ENCODE results near the gene TRAF3IP1. TPM values are rescaled to one million over a fixed set of nuclear protein-coding genes. Genes with fewer than 3 reads are reported as not detected.
"Not testable (repeated sequence)": the region's sequence is repeated elsewhere in the genome, so short reads cannot be mapped to it uniquely, and the experiment has no call there.

TRAF3IP1 gene
- total RNA-seq, 1 experiment from 2014 or later = 16.0 TPM

DNA sequence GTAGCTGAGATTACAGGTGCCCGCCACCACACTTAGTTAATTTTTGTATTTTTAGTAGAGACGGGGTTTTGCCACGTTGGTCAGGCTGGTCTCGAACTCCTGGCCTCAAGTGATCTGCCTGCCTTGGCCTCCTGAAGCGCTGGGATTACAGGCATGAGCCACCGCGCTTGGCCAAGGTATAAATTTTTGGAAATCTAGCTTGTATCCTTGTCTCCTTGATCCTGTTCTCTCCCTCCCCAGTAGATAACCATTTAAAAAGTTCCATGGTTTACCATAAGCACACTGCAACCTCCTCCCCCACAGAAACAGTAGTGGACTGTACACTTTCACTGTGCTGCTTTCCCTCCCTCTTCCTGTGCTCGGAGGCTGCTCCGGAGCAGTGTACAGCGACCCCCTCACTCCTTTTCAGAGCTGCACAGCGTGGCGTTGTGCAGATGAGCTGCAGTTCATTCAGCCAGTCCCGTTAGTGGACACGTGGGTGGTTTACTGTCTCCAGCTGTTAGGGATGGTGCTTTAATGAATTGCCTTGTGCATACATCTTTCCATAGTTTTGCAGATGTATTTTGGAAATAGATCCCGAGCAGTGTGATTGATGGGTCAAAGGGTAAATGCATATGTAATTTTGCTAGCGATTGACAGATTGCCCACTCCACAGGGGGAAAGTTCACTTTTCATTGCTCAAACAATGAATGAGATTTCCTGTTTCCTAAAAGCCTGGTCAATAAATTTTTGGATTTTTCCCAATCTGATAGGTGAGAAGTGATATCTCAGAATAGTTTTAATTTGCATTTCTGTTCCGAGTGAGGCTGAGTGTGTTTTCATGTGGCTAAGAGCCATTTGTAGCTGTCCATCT lies 121.2 kb downstream of the TRAF3IP1 start:
- Histone ChIP-seq H3K4me3 (ENCODE audit: low read length) (no peak overlapping the region), H3K27ac (ENCODE audit: low read length) (no peak overlapping the region), H3K27me3 (ENCODE audit: low read length) (no peaks in the 10 kb centered on the region), H3K4me1 (ENCODE audit: low read length) (no peaks in the 10 kb centered on the region), H3K9me2 (replicated peaks; ENCODE audit: insufficient read depth, low read length) (no peaks in the 10 kb centered on the region), H4K20me1 (ENCODE audit: insufficient read depth, low read depth, low read length) (peaks cover 45% of the 10 kb centered on the region), H3K79me2 (ENCODE audit: low read length) (peaks cover 79% of the 10 kb centered on the region), H3K36me3 (ENCODE audit: insufficient read depth, low read length) (peaks cover 41% of the 10 kb centered on the region), H3K9me3 (ENCODE audit: low read length) (no peaks in the 10 kb centered on the region), H3K4me2 (ENCODE audit: low read depth, low read length, poor library complexity, severe bottlenecking) (no peak overlapping the region), H2AFZ (ENCODE audit: low read length) (no peak overlapping the region), H3K9ac (ENCODE audit: low read length) (no peak overlapping the region)
- no peak for DNase-seq

DNA sequence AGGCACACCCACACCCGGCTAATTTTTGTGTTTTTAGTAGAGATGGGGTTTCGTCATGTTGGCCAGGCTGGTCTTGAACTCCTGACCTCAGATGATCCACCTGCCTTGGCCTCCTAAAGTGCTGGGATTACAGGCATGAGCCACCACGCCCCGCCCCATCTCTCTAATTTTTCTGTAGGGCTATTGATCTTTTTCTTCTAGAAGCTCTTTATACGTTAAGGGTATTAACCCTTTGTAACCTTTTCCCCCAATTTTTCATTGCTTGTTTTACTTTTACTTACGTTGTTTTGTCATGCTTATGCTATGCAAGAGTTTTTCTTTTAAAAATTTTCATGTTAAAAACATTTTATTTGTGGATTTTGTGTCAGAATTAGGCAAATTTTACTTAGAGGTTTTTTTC lies 121.9 kb downstream of the TRAF3IP1 start:
- DNase-seq; H3K27ac ChIP-seq (ENCODE audit: low read length); H3K9ac ChIP-seq (ENCODE audit: low read length); H2AFZ ChIP-seq (ENCODE audit: low read length); H3K4me3 ChIP-seq (ENCODE audit: low read length); H3K4me1 ChIP-seq (ENCODE audit: low read length); H3K27me3 ChIP-seq (ENCODE audit: low read length); H3K9me3 ChIP-seq (ENCODE audit: low read length); H3K9me2 ChIP-seq (replicated peaks; ENCODE audit: insufficient read depth, low read length); H3K4me2 ChIP-seq (ENCODE audit: low read depth, low read length, poor library complexity, severe bottlenecking): not testable (repeated sequence)
- H3K79me2 ChIP-seq (ENCODE audit: low read length) = peaks cover 71% of the 10 kb centered on the region
- H3K36me3 ChIP-seq (ENCODE audit: insufficient read depth, low read length) = peaks cover 48% of the 10 kb centered on the region
- peaks cover 45% of the 10 kb centered on the region for H4K20me1 ChIP-seq (ENCODE audit: insufficient read depth, low read depth, low read length)

DNA sequence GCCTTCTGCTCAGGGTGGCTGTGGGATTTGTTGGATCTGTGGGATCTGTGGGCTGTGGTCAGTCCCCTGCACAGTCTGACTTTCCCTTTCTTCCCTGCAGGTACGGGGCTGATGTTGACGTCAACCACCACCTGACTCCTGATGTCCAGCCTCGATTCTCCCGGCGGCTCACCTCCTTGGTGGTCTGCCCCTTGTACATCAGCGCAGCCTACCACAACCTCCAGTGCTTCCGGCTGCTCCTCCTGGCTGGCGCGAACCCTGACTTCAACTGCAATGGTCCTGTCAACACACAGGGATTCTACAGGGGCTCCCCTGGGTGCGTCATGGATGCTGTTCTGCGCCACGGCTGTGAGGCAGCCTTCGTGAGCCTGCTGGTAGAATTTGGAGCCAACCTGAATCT lies 123.9 kb downstream of the TRAF3IP1 start:
- Histone ChIP-seq H4K20me1 (ENCODE audit: insufficient read depth, low read depth, low read length) (peaks cover 38% of the 10 kb centered on the region), H3K4me2 (ENCODE audit: low read depth, low read length, poor library complexity, severe bottlenecking) (no peak overlapping the region), H3K27ac (ENCODE audit: low read length) (no peak overlapping the region), H3K27me3 (ENCODE audit: low read length) (no peaks in the 10 kb centered on the region), H3K36me3 (ENCODE audit: insufficient read depth, low read length) (peaks cover 52% of the 10 kb centered on the region), H3K9me2 (replicated peaks; ENCODE audit: insufficient read depth, low read length) (no peaks in the 10 kb centered on the region), H3K4me1 (ENCODE audit: low read length) (no peaks in the 10 kb centered on the region), H2AFZ (ENCODE audit: low read length) (no peak overlapping the region), H3K9me3 (ENCODE audit: low read length) (no peaks in the 10 kb centered on the region), H3K79me2 (ENCODE audit: low read length) (peaks cover 53% of the 10 kb centered on the region), H3K9ac (ENCODE audit: low read length) (no peak overlapping the region), H3K4me3 (ENCODE audit: low read length) (no peak overlapping the region)
- DNase-seq = no peak

DNA sequence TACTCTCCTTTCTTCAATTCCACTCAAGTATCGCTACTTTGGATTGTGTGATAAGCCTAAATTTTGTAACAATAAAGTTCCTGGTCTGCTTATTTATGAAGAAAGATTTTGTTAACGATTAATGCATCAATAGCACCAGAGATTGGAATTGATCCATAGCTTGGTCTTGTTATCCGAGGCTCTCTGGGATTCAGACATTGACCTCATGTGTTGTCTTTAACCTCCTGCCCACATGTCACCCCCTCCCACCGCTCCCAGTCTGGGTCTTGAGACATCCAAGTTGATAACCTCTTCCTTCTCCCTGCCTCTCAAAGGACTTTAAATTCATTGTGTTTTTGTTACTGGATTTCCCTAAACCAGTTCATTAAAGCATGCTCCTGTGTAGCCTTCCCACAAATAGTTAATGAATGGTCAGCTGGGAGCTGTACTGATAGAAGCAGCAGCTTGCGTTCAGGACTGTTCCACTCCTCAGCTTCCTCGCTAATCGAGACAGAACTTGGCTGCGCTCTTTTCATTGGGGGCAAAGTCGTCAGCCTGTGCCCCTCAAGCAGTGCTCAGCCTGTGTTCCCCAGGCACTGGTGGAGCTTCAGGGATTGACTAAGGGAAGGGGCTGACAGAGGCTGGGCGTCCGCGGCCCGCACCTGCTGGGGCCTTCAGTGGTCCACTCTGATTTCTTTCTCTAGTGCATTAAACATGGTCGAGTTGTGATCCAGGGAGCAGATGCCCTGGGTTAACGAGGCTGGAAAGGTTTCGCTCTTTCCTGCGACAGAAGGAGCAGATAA lies 125.3 kb downstream of the TRAF3IP1 start:
- Histone ChIP-seq H3K79me2 (ENCODE audit: low read length) (peaks cover 40% of the 10 kb centered on the region), H4K20me1 (ENCODE audit: insufficient read depth, low read depth, low read length) (peaks cover 26% of the 10 kb centered on the region), H3K36me3 (ENCODE audit: insufficient read depth, low read length) (peaks cover 58% of the 10 kb centered on the region), H3K9me3 (ENCODE audit: low read length) (no peaks in the 10 kb centered on the region), H3K4me2 (ENCODE audit: low read depth, low read length, poor library complexity, severe bottlenecking) (no peak overlapping the region), H3K4me3 (ENCODE audit: low read length) (no peak overlapping the region), H3K4me1 (ENCODE audit: low read length) (no peaks in the 10 kb centered on the region), H2AFZ (ENCODE audit: low read length) (no peak overlapping the region), H3K27me3 (ENCODE audit: low read length) (no peaks in the 10 kb centered on the region), H3K27ac (ENCODE audit: low read length) (no peak overlapping the region), H3K9me2 (replicated peaks; ENCODE audit: insufficient read depth, low read length) (no peaks in the 10 kb centered on the region), H3K9ac (ENCODE audit: low read length) (no peak overlapping the region)
- DNase-seq = no peak

DNA sequence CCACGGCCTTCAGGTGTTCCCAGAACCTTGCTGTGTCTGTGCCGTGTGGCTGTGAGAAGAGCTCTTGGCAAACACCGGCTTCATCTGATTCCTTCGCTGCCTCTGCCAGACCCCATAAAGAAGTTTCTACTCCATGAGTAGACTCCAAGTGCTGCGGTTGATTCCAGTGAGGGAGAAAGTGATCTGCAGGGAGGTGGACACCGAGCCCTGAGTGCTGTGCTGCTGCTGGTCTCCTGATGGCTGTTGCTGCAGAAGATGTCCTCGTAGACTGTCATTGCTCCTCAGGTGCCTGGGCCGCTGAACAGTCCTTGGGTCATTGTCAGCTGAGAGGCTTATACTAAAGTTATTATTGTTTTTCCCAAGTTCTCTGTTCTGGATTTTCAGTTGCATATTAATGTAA lies 126.1 kb downstream of the TRAF3IP1 start:
- peaks cover 34% of the 10 kb centered on the region for H3K79me2 ChIP-seq (ENCODE audit: low read length)

DNA sequence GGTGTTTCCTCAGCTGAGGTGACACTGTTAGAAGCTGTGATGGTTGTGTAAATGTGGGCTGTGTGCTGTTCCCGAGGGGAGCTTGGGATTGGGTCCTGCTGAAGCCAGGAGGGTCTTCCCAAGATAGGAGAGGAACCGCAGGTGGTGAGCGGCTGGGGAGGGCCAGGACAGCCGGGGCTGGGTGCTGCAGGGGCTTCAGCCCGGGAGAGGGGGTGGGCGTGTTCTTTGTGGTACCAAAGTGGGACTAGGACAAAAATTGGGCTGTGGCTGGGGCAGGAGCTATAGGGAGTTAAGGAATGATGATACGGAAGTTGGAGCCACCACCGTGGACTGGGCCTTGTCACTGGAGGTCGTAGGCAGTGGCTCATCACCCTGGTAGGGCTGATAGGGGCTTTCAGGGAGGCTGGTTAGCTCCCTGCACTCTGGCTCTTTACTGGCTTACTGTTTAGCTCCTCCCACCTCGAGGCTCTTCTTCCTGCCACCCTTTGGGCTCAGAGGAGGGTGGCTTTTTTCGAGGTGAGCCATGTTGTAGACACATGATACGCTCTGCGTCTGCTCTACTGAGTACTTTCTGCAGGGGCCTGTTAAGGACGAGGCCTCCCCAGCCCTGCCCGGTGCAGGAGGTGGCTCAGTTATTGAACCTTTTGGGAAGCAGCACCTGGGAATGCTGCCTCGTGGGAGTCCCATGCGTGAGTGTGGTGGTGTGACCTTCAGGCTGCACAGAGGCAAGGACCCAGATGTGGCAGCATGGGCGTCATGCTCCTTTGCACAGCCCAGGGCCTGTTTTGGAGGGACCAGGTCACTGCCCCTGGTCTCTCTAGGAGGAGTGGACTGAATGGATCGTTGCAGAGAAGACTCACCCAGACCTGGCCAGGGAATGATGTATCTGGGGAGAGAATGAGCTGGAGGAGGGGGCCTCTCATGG lies 128.0 kb downstream of the TRAF3IP1 start:
- Histone ChIP-seq H3K4me2 (ENCODE audit: low read depth, low read length, poor library complexity, severe bottlenecking) (no peak overlapping the region), H3K27ac (ENCODE audit: low read length) (no peak overlapping the region), H3K79me2 (ENCODE audit: low read length) (peaks cover 14% of the 10 kb centered on the region), H3K27me3 (ENCODE audit: low read length) (no peaks in the 10 kb centered on the region), H4K20me1 (ENCODE audit: insufficient read depth, low read depth, low read length) (peaks cover 11% of the 10 kb centered on the region; the same call in 1 of the 2 replicates), H2AFZ (ENCODE audit: low read length) (no peak overlapping the region), H3K4me1 (ENCODE audit: low read length) (no peaks in the 10 kb centered on the region), H3K9me3 (ENCODE audit: low read length) (no peaks in the 10 kb centered on the region), H3K4me3 (ENCODE audit: low read length) (no peak overlapping the region), H3K36me3 (ENCODE audit: insufficient read depth, low read length) (peaks cover 73% of the 10 kb centered on the region), H3K9ac (ENCODE audit: low read length) (no peak overlapping the region), H3K9me2 (replicated peaks; ENCODE audit: insufficient read depth, low read length) (no peaks in the 10 kb centered on the region)
- DNase-seq = no peak

More for the DNA sequence above, 126.1 kb downstream of the TRAF3IP1 start:
- no peak overlapping the region for H3K27ac ChIP-seq (ENCODE audit: low read length)
- DNase-seq = no peak
- H3K27me3 ChIP-seq (ENCODE audit: low read length) = no peaks in the 10 kb centered on the region
- H4K20me1 ChIP-seq (ENCODE audit: insufficient read depth, low read depth, low read length) = peaks cover 23% of the 10 kb centered on the region
- no peak overlapping the region for H2AFZ ChIP-seq (ENCODE audit: low read length)
- peaks cover 64% of the 10 kb centered on the region for H3K36me3 ChIP-seq (ENCODE audit: insufficient read depth, low read length)
- no peaks in the 10 kb centered on the region for H3K9me2 ChIP-seq (replicated peaks; ENCODE audit: insufficient read depth, low read length)
- H3K4me1 ChIP-seq (ENCODE audit: low read length) = no peaks in the 10 kb centered on the region
- H3K4me2 ChIP-seq (ENCODE audit: low read depth, low read length, poor library complexity, severe bottlenecking) = no peak overlapping the region
- H3K4me3 ChIP-seq (ENCODE audit: low read length) = no peak overlapping the region
- no peaks in the 10 kb centered on the region for H3K9me3 ChIP-seq (ENCODE audit: low read length)
- no peak overlapping the region for H3K9ac ChIP-seq (ENCODE audit: low read length)

DNA sequence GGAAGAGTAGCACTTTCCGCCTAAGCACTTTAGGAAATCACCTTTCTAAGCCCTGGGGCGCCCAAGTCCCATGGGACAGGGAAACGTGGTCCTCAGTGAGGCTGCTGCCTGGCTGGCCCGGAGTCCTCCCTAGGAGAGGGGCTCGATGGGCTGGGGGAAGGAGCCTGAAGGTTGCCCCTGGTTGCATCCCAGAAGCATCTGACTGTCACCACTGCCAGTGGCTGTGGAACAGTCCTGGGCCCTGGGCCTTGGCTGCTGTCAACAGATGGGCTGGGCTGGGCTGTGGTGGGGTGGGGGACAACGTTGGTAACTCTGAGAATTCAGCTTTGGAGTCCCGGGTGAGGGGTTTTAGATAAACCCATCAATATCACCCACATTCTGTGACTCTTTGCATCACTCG lies 128.9 kb downstream of the TRAF3IP1 start:
- DNase-seq = no peak
- Histone ChIP-seq H4K20me1 (ENCODE audit: insufficient read depth, low read depth, low read length) (peaks cover 5% of the 10 kb centered on the region; the same call in 1 of the 2 replicates), H3K9ac (ENCODE audit: low read length) (no peak overlapping the region)

More for the DNA sequence above, 128.9 kb downstream of the TRAF3IP1 start:
- H3K27ac ChIP-seq (ENCODE audit: low read length) = no peak overlapping the region
- H3K36me3 ChIP-seq (ENCODE audit: insufficient read depth, low read length) = peaks cover 69% of the 10 kb centered on the region
- H3K4me3 ChIP-seq (ENCODE audit: low read length) = no peak overlapping the region
- H3K4me1 ChIP-seq (ENCODE audit: low read length) = no peaks in the 10 kb centered on the region
- peaks cover 5% of the 10 kb centered on the region; the same call in 1 of the 2 replicates for H3K79me2 ChIP-seq (ENCODE audit: low read length)
- H3K9me3 ChIP-seq (ENCODE audit: low read length) = no peaks in the 10 kb centered on the region
- H2AFZ ChIP-seq (ENCODE audit: low read length) = no peak overlapping the region
- H3K27me3 ChIP-seq (ENCODE audit: low read length) = no peaks in the 10 kb centered on the region
- no peak overlapping the region for H3K4me2 ChIP-seq (ENCODE audit: low read depth, low read length, poor library complexity, severe bottlenecking)
- H3K9me2 ChIP-seq (replicated peaks; ENCODE audit: insufficient read depth, low read length) = no peaks in the 10 kb centered on the region

All from Karpas-422 (cell line).